AG08395 (cell line): Measurements from ENCODE around the gene B3GNT3.
A peak's percentile ranks its signal among the peaks of the same experiment; 100 is the strongest.

Experiments
- DNase-seq: peaks from one replicate; pipeline ENCODE4 v3.0.0; 2012; ENCODE audit warnings: mixed read lengths, low spot score

B3GNT3 gene, protein sequence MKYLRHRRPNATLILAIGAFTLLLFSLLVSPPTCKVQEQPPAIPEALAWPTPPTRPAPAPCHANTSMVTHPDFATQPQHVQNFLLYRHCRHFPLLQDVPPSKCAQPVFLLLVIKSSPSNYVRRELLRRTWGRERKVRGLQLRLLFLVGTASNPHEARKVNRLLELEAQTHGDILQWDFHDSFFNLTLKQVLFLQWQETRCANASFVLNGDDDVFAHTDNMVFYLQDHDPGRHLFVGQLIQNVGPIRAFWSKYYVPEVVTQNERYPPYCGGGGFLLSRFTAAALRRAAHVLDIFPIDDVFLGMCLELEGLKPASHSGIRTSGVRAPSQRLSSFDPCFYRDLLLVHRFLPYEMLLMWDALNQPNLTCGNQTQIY

DNA sequence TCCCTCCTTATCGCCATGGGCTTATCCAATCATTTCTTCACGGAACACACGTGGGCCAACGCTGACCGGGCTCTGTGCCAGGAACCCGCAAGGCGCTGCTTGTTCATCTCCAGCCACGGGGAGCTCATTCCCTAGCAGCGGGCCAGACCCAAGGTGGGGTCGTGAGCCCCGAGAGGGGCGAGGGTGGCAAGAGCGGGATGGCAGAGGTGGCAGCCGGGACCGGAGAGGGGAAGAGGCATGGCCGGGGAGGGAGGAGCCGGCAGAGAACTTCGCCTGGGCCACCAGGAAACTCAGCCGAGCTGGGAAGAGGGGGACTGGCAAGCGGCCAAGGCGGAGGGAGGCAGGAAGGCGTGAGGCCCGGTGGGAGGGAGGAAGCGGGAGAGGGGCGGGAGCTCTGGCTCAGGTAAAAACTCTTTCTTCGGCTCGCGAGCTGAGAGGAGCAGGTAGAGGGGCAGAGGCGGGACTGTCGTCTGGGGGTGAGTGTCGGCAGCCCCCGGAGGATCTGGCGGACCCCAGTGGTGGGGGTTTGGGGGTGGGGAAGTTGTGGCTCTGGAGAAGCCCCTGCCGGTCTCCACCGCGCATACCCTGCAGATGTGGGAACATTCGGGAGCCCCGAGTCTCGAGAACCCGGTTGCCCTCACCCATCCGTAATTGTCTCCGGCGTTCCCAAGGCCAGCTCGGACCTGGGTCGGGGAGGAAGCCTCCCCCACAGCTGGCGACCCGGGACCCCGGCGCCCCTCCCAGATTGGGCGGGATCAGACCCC is at the start of gene B3GNT3:
TSS of gene B3GNT3 (plus strand) at position 408 of the 764 bp plus-strand sequence. CDS start 12,670 bp downstream, outside the sequence.
- DNase-seq = peak; percentile 10

DNA sequence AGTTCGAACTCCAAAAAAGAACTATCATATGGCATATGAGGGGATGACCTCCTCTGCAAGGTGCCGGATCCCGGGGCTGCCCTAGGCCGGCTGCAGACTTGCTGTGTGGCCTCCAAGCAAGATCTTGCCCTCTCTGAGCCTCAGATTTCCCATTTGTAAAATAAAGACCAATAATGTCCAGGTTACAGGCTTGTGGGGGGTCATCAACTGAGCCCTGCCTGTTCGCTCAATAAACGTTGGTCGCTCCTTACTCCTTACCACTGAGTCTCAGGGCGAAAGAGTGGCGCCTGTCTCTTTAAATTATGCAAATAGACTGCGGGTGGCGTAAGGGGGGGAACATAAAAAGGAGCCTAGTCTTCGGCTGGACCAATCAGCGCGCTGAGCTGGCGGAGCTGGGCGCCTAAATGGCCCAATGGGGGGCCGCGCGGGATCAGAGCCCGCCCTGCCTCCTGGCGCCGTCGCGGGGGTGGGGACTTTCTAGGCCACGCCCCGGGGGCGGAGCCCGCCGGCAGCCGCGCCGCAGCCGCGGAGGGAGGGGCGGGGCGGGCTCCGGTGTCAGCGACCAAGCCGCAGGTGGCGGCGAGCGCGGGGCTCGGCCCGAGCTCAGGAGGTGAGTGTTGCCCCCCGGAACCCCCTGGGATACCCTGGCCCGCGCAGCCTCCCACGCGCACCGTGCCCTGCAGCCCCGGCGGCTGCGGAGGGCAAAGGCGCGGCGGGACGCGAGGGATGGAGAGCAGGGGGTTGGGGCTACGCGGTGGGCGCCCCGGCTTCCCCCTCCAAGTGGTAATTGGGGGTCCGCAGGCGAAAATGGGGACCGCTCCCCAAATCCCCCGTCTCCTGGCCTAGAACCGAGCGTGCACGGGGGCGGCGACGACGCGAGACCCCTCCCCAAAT is 47.5 kb upstream of the B3GNT3 start:
- DNase-seq = peak; percentile 98

DNA sequence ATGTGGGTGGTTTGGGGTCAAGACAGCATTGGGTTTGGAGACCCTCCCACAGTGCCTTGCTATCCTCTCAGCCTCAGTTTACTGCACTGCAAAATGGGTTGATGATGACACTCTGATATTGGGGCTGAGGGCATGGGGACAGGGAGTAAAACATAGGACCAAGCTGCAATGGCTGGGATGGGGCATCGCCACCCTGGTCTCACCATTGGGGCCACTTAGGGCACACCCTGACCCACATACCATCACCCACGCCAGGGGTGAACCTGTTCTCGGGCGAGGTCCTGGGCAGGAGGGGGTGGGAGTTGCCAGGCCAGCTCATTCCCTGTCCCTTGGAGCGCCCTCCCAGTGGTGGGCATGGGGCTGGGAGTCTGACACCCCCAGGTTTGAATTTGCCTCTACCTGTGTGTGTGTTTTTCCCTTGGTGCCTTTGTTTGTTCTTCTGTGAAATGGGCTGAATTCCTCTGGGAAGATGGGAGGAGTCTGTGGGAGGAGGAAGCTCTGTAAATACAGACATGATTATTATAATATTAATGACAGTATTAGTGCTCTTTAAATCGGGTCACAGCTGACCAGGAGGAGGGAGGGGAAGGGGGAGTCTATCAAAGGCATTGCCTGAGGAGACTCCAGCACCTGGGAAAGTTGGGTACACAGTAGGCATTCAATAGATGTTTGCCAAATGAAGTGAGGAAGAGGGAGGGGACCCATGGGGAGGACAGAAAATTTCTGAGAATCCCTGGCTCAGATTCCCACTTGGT is 45.9 kb upstream of the B3GNT3 start:
- DNase-seq = no peak

DNA sequence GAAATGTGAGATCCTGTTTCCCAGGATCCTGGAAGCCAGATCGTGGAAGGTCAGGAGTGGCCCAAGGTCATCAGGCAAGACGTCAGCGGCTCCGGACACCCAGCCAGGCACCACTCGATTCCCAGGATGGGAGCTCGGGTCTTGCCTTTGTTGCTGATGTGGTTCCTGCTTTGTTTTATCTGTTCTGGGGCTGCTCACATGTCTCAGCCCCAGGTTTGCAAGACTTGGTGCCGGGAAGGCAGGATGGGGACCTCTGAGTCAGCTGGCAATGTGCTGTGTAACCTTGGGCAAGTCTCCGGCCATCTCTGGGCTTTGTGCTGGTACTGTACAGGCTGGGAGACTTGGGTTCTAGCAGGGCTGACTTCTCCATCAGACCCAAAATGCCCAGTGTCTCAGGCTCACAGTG is 45.0 kb upstream of the B3GNT3 start:
- DNase-seq = no peak

DNA sequence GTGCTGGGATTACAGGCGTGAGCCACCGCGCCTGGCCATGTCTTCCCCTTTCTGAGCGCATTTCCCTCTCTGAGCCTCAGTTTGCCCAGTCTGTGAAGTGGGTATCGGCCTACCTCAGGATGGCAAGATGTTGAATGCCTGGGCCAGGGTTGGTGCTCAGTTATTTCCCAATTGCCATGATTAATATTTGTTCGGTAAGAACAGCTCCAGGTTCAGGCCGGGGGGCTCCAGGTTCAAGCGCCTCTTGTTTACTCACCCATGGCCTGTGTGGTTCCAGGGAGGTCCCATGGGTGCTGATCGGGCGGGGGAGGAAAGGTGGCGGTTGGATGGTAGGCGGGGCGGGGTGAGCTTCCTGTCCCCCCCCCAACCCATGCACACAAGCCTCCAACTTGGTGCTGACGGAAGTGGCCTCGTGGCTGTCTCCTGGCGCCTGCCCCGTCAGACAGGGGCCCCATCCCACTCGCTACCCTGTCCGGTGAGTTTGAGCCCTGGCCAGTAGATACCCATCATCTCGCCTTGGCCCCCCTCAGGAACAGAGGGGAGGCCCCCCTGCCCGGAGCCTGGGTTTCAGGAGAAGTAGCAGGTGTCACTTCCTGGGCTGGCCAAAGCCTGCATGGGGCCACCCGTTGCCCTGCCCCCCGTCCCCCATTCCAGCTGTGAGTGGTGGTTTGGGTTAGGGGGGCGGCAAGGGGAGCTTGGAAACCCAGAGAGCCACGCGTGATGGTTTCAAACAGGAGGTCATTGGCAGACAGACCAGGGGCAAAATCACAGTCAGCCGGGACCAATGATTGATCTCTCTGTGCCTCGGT is 43.6 kb upstream of the B3GNT3 start, which contains the start of gene FCHO1:
TSS of gene FCHO1 (plus strand) at position 375 of the 809 bp plus-strand sequence. CDS start 3,688 bp downstream, outside the sequence.
- no peak for DNase-seq

DNA sequence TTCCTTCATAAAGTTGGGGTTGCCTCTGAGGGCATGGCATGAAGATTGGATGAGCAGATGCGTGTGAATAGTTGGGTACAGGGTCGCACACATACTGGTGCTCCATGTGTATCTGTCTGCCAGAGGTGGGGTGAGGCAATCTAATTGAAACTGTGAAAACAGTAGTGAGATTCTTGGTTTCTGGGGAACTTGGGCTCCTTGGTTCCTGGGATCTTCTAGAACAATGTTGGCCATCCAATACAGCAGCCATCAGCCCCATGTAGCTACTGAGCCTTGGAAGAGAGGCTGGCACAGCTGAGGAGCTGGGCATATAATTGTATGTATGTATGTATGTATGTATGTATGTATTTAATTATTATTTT is 43.0 kb upstream of the B3GNT3 start:
- DNase-seq = no peak

DNA sequence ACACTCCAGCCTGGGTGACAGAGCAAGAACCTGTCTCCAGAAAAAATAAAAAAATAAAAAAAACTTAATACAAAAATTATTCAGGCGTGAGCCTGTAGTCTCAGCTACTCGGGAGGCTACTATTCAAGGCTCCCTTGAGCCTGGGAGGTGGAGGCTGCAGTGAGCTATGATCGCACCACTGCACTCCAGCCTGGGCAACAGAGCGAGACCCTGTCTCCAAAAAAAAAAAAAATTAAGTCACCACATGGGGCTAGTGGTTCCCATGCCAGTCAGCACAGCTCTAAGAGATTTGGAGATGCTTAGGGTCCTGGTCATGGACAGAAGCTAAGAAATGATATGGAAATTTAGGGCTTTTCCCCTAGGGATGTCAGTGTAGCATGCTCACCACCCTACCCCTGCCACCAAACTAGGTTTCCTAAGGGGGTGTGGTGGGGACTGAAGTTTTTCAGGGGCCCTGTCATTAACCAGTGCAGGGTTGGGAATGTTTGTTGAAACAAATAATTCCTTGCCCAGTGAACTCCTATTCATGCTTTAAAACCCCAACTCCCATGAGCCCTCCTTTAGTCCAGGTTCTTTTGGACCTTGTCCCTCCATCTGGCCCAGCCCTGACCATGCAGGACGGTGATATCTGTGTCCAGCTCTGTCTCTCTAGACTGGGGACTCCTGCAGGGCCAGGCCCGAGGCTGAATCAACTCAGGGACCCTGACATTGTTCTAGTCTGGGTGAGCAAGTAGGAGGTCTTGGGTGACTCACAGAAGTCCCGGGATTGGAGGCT is 41.9 kb upstream of the B3GNT3 start:
- no peak for DNase-seq

DNA sequence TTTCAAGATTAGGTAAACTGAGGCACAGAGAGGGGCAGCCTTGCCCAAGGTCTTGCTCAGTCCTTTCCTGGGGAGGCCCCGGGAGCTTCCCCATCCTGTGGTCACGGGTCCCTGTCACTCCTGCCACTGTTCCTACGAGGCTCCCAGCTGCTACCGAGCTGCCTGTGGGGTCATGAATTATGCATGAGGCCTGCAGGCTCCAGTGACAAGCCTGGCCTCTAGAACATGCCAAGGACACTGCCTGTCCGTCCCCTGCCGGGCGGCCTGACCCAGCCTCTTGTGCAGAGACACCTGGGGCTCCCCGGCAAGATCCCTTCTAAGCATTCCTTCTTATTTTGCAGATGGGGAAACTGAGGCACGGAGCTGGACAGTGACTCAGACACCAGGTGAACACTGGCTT is 41.0 kb upstream of the B3GNT3 start:
- DNase-seq = no peak

DNA sequence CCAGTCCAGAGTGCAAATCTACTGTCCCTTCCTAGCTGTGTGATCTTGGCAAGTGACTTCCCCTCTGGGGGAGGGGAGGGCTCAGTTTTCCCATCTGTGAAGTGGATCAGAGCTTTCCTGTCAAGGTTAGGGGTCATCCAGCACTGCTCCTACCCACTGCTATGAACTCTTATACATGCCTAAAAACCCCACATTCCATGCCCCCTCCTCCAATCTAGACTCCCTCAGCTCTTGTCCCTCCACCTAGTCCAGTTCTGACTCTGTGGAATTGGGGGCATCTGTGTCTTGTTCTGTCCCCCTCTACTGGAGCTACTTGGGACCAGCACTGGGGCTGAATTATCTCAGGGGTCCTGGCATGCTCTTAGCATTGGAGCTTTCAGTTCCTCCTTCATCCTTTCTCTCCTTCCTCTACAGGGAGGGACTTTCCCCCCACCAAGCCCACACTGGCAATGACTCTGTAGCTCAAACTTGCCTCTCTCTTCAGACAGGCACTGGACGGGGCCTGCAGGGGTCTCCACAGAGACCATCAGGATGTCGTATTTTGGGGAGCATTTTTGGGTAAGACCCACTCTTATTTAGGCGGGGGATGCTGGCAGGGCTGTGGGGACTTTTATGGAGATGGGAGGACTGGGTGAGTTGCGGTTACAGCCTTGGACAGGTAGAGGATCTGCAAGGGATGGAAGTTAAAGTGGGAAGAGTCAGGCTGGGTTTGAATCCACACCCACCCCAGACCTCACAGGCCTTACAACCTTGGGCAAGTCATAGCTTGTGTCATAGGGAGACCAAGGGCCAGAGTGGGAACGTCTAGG is 40.1 kb upstream of the B3GNT3 start:
- no peak for DNase-seq

DNA sequence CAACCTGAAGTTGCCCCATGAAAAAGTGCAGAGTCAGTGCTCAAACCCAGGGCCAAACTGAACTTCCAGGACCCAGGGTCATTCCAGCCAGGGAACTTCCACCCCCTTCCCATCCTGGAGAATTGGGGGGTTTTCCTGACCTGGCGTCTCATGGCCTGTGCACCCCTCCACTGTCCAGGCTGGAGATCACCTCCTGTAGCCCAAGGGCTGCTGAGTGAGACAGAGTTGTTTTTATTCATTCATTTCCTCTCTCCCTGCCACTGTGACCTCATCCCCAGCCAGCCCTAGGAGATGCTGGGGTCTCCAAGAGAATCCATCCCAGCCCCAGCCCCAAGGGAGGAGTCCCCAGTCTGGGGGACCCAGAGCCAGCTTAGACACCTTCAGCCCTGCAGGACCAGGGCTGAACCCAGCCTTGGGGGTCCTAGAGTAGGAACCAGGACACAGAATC is 39.5 kb upstream of the B3GNT3 start:
- no peak for DNase-seq

DNA sequence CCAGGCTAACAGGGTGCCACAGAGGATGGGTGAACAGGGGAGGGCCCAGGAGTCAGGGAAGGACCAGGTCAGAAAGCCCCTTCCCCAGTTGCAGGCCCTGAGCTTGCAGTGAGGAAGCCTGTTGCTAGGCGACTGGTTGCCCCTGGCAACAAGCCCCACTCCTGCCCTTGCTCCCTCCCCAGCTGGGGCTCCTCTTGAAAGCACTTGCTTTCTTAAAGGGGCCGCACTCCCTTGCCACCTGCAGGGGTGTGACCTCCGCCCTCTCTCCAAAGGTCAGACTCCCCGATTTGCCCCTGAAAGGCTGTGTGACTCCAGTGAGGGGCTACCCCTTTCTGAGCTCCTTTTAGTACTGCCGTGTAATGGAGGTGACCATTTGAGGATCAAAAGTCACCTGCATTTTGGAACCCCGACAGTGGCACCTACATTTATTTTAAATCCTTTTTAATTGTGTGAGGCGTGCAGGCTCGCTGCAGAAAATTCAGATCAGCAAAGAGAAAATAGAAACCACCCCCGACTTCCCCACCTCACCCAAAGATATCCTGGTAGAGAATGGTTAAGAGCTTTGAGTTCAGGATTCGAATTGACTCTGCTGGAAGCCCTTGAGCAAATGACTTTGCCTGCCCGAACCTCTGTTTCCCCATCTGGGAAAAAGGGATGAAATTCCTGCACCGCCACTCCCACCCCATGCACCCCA is 38.8 kb upstream of the B3GNT3 start:
- DNase-seq = no peak

DNA sequence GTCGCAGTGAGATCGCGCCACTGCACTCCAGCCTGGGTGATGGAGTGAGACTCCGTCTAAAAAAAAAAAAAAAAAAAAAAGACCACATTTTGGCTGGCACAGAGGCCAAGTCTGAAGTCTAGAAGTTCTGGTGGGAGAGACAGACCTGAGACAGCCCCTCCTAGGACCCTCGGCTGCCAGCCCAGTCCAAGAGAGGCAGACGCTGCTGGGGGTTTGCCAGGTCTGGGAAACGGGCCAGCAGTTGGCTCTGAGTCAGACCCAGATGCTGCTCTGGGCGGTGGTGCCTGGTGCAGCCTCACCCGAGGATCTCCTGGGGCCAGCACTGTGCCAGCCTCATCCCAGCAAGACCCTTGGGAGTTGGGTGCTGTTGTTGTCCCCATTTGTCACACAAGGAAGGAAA is 37.8 kb upstream of the B3GNT3 start:
- DNase-seq = peak; percentile 64

DNA sequence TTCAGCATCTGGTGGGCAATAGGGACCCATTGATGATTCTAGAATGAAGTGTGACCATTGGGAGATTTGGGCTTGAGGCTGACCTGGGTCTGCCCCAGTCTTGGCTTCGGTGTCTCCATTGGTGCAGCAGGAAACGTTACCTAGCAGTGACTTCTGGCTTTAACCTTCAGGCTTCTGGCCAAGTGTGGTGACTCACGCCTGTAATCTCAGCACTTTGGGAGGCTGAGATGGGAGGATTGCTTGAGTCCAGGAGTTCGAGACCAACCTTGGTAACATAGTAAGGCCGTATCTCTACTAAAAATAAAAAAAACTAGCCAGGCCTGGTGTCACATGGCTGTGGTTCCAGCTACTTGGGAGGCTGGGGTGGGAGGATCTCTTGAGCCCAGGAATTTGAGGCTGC is 36.4 kb upstream of the B3GNT3 start:
- no peak for DNase-seq

DNA sequence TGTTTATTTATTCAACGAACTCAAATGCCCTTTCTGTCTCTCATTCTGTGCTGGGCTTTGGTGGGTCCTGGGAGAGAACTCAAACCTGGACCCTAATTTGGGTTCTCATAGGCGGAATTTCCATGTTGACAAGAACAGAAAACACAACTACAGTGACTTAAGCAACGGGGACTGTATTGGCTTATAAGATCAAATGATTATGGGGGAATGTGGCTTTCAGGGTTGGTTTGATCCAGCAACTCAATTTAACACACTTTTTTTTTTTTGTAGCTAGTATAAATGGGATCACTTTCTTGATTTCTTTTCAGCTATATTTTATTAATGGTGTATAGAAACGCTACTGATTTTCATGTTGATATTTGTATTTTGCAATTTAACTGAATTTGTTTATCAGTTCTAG is 33.8 kb upstream of the B3GNT3 start:
- DNase-seq = no peak

DNA sequence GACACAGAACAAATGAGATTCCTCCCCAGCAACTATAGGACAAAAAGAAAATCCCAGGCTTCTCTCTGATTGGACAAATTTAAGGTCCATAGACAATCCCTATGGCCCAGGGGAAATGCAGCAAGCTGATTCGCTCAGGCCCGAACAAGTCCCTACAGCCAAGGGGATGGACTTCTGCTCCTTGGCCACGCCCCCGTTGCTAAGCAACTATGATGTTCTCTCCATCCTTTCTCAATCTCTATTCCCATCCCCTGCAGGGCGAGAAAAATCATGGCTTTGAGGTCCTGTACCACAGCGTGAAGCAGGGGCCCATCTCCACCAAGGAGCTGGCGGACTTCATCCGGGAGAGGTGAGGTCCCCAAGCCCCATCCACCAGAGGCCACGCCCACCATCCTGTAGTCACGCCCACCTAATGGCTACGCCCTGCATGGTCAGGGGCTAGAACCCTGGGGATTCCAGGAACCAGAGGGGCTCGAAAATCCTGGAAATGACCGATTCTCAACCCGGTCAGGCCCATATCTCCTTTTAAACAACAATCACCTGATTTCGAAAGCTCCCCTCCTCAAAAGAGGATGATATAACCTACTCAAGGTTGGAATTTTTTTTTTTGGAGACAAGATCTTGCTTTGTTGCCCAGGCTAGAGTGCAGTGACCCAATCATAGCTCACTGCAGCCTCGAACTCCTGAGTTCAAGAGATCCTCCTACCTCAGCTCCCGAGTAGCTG is 32.3 kb upstream of the B3GNT3 start:
- DNase-seq = peak; percentile 43

DNA sequence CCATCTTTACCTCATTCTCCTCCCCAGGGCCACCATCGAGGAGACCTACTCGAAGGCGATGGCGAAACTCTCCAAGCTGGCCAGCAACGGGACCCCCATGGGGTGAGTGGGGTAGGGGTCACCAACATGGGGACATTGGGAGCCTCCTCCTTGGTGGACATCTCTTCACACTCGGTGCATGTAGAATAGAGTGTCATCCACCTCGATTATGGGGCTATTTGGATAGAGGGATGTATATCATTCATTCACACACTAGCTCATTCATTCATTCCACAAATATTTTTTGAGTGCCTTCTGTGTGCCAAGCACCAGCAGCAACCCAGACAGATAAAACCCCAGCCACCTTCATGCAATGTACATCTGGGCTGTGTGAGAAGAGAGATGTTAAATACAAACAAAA is 30.6 kb upstream of the B3GNT3 start:
- DNase-seq = no peak

DNA sequence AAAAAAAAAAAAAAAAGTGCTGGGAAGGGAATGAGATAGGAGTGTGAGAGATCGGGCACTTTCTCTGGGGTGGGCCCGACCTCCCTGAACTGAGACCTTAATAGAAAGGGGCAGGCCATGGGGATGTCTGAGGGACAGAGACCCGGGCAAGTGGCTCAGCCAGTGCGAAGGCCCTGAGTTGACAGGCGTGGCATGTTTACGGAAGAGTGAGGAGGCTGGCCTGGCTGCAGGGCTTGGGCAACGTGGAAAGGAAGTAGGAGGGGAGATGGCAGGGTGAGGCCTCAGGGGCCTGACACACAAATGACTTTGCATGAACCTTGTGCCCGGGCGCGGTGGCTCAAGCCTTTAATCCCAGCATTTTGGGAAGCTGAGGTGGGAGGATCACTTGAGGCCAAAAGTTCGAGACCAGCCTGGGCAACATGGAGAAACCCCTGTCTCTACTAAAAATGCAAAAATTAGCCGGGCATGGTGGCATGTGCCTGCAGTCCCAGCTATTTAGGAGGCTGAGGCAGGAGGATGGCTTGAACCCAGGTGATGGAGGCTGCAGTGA is 29.8 kb upstream of the B3GNT3 start:
- DNase-seq = no peak
